CD4-positive, alpha-beta T cell treated with Interleukin-4 for 1 hour (primary cell): ENCODE data around the gene LYSET.
"Not testable (repeated sequence)": the region's sequence is repeated elsewhere in the genome, so short reads cannot be mapped to it uniquely, and the experiment has no call there.

Source experiments
- DNase-seq, 2 donors: peaks; one replicate each; pipeline ENCODE4 v3.0.0-alpha.2; 2020 to 2022

Gene LYSET

DNA sequence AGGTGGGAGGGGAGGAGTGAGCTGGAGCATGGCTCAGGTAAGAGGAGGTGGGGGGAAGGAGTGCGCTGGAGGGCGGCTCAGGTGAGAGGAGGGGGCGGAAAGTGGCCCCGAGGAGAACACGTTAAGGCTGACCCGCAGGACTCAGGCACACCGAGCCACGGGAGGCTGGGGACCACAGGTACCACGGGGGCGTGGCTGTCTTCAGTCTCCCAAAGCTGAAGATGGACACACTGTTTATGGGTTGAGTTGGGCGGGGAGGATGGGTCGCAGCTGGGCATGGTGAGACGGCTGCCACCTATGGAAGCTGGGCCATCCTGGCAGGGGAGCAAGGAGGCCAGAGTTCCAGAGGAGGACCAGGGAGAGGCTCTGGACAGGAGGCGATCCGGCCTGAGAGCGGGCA, 45.4 kb downstream of the LYSET start:
- no peak for DNase-seq

DNA sequence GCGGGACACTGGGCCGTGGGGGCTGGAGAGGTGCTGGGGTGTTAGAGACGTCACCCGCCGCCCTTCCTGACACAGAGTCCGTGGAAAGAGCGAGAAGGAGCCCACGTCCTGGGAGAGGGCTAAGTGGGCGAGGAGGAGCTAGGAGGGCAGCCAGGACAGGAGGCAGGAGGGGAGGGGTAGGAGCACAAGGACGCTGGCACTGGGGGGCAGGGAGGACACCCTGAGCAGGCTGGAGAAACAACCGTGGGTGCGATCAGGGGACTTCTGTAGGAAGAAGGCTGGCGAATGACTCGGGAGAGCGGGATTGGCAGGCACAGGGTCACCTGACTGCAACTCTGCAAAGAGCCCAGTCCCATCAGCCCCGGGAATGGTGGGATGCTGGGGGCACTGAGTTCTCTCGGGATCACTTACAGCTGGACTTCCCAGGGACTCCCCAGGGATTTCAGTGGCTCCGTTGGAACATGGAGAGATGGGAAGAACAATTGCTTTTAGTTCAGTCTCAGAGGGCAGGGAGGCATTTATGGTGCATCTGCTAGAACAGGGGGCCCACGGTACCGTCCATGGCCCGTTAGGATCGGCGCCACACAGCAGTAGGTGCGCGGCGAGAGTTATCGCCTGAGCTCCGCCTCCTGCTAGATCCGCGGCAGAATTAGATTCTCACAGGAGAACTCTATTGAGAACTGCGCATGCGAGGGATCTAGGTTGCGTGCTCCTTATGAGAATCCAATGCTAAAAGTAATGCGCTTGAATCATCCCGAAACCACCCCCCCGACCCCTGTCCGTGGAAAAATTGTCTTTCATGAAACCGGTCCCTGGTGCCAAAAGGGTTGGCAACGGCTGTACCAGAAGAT, 46.2 kb downstream of the LYSET start:
- no peak for DNase-seq

DNA sequence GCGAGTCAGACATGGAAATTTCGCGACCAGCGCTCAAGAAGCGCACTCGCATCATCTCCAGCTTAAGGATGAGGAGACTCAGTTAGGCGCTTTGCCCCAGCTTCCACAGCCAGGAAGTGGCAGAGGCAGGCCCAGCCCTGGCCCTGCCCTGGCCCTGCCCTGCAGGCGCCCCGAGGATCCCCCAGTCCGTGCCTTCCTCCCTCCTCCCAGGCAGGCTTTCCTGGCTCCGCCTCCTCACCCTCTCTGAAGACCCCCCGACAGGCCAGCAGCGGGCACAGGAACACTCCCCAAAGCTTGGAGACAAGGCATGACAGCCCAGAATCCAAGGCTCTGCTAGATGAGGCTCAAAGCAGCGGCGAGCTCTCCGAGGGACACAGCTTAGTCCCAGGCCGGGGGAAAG, 47.0 kb downstream of the LYSET start:
- DNase-seq = no peak

DNA sequence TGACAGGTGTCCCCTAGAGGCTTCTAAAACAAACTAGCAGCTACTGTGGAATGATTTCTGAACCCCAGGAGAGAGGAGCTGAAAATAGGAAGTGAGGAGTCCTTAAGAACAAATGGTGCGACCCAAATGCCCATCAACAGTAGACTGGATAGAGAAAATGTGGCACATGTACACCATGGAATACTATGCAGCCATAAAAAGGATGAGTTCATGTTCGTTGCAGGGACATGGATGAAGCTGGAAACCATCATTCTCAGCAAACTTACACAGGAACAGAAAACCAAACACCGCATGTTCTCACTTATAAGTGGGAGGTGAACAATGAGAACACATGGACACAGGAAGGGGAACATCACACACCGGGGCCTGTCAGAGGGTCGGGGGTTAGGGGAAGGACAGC, 48.0 kb downstream of the LYSET start:
- not testable (repeated sequence) for DNase-seq

DNA sequence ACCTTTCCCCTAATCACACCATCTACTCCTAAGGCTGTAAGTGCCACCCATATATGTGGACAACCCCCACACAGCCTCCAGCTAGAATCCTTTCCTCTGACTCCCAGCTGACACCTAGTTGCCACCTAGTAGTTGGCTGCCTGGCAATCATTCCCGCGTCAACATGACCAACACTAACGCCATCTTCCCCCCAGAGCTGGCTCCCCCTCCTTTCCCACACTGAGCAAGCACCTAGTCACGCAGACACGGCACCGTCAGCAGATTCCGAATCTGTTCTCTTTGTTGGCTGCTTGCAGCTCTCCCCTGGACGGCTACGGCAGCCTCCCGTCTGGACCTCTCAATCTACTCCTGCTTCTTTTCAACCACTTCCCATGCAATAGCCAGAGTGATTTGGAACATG, 49.7 kb downstream of the LYSET start:
- no peak for DNase-seq
